H1 (cell line): ENCODE measurements around the gene C5AR2. TPM values are rescaled to one million over a fixed set of nuclear protein-coding genes. Genes with fewer than 3 reads are reported as not detected.
A peak's percentile ranks its signal among the peaks of the same experiment; 100 is the strongest.

Experiments used
- CTCF ChIA-PET: fragments of 300-600 bp; sonication (Branson Sonifier 250); formaldehyde crosslinking; loops from one replicate; lab custom pipeline; 2021; ENCODE audit not compliant: partially characterized antibody; lab: Charles Lee
- POLR2A ChIA-PET: fragments of 300-600 bp; sonication (Branson Sonifier 250); formaldehyde crosslinking; loops from one replicate; lab custom pipeline; 2021; ENCODE audit warnings: inconsistent platforms; ENCODE audit not compliant: partially characterized antibody; lab: Charles Lee
- DNase-seq, 2 experiments: peaks; one replicate each; pipeline versions ENCODE4 v3.0.0 to v3.0.0-alpha.2; 2010 to 2022; ENCODE audit warnings: low spot score in 2 of 2, low read depth in 1 of 2, mixed read lengths in 1 of 2
- FAIRE-seq: peaks from 2 replicates; lab custom pipeline; 2011; peaks lifted over from hg19 to GRCh38; lab: Jason Lieb, UNC
- H2AFZ ChIP-seq: 2 replicates; pipeline ENCODE4 v1.8.1; 2012; ENCODE audit warnings: low read length, inconsistent platforms
- H2AK5ac ChIP-seq: 2 replicates; pipeline ENCODE4 v1.6.1; 2013; ENCODE audit warnings: low read depth, low read length
- H2BK120ac ChIP-seq: replicated peaks from 2 replicates; pipeline ENCODE3; 2013; ENCODE audit warnings: low read depth, low read length, inconsistent platforms
- H2BK12ac ChIP-seq: 2 replicates; pipeline ENCODE4 v1.6.1; 2013; ENCODE audit warnings: low read depth, low read length
- H2BK15ac ChIP-seq: 2 replicates; pipeline ENCODE4 v1.6.1; 2013; ENCODE audit warnings: low read length
- H2BK20ac ChIP-seq: 2 replicates; pipeline ENCODE4 v1.6.1; 2013; ENCODE audit warnings: low read length
- H2BK5ac ChIP-seq: 2 replicates; pipeline ENCODE4 v1.6.1; 2013; ENCODE audit warnings: low read depth, low read length
- H3K14ac ChIP-seq: 2 replicates; pipeline ENCODE4 v1.6.1; 2013; ENCODE audit warnings: inconsistent platforms; ENCODE audit not compliant: insufficient read length
- H3K18ac ChIP-seq: 2 replicates; pipeline ENCODE4 v1.6.1; 2013; ENCODE audit warnings: low read length; ENCODE audit errors: extremely low read depth
- H3K23ac ChIP-seq: 2 replicates; pipeline ENCODE4 v1.6.1; 2013; ENCODE audit warnings: inconsistent platforms; ENCODE audit not compliant: insufficient read length
- H3K23me2 ChIP-seq: 2 replicates; pipeline ENCODE4 v1.6.1; 2013; ENCODE audit warnings: low read depth, low read length
- H3K27ac ChIP-seq: 2 replicates; pipeline ENCODE4 v1.6.1; 2011; ENCODE audit warnings: low read depth, low read length, inconsistent platforms
- H3K27me3 ChIP-seq, 4 experiments: replicated peaks in 1 of 4; 1 replicate in 1 of 4; 2 replicates in 3 of 4; pipeline versions ENCODE4 v1.6.1 to v1.8.1; 2011 to 2013; ENCODE audit warnings: low read length in 3 of 4, mild to moderate bottlenecking in 3 of 4, inconsistent platforms in 2 of 4, mixed read lengths in 2 of 4, moderate library complexity in 1 of 4; ENCODE audit not compliant: control insufficient read depth in 3 of 4, insufficient read depth in 3 of 4; ENCODE audit errors: extremely low read depth in 1 of 4
- H3K36me3 ChIP-seq, 4 experiments: 2 replicates each; pipeline versions ENCODE4 v1.6.1 to v1.8.1; 2011 to 2013; ENCODE audit warnings: mild to moderate bottlenecking in 4 of 4, low read length in 3 of 4, moderate library complexity in 2 of 4, control low read depth in 1 of 4, inconsistent platforms in 1 of 4; ENCODE audit not compliant: insufficient read depth in 4 of 4, control insufficient read depth in 2 of 4
- H3K4ac ChIP-seq: replicated peaks from 2 replicates; pipeline ENCODE3; 2013; ENCODE audit warnings: low read length, low read depth, mixed read lengths, inconsistent platforms; ENCODE audit not compliant: insufficient read length
- H3K4me1 ChIP-seq, 4 experiments: replicated peaks in 1 of 4; 1 replicate in 1 of 4; 2 replicates in 3 of 4; pipeline versions ENCODE4 v1.6.1 to v1.8.1; 2011 to 2013; ENCODE audit warnings: low read length in 3 of 4, inconsistent platforms in 2 of 4, mixed read lengths in 1 of 4; ENCODE audit not compliant: insufficient read depth in 4 of 4, control insufficient read depth in 3 of 4
- H3K4me2 ChIP-seq, 2 experiments: 2 replicates each; pipeline versions ENCODE4 v1.6.1 to v1.8.1; 2011 to 2013; ENCODE audit warnings: low read depth in 2 of 2, low read length in 2 of 2, control low read depth in 1 of 2, inconsistent platforms in 1 of 2, mild to moderate bottlenecking in 1 of 2; ENCODE audit not compliant: insufficient read depth in 1 of 2
- H3K4me3 ChIP-seq, 4 experiments: fragments of 200-600, 300-600 bp in 1 of 4; sonication (generic), shearing (Covaris generic), sonication (Bioruptor Twin) in 1 of 4; 2 replicates each; pipeline versions ENCODE4 v1.5.1 to v1.8.1; 2011 to 2016; ENCODE audit warnings: low read length in 4 of 4, low read depth in 3 of 4, control low read depth in 2 of 4, inconsistent platforms in 2 of 4, mild to moderate bottlenecking in 2 of 4, mixed read lengths in 1 of 4, moderate library complexity in 1 of 4; ENCODE audit not compliant: insufficient read depth in 2 of 4; ENCODE audit errors: extremely low read depth in 1 of 4
- H3K56ac ChIP-seq: replicated peaks from 2 replicates; pipeline ENCODE3; 2013; ENCODE audit warnings: low read depth, mild to moderate bottlenecking, mixed read lengths, low read length, inconsistent platforms; ENCODE audit not compliant: insufficient read length
- H3K79me1 ChIP-seq: 2 replicates; pipeline ENCODE4 v1.6.1; 2013; ENCODE audit warnings: low read depth, low read length, control low read depth
- H3K79me2 ChIP-seq, 2 experiments: 2 replicates each; pipeline versions ENCODE4 v1.6.1 to v1.8.1; 2012 to 2013; ENCODE audit warnings: low read length in 2 of 2, mild to moderate bottlenecking in 2 of 2, inconsistent platforms in 1 of 2; ENCODE audit not compliant: insufficient read depth in 2 of 2, control insufficient read depth in 1 of 2
- H3K9ac ChIP-seq, 4 experiments: replicated peaks in 1 of 4; 1 replicate in 1 of 4; 2 replicates in 3 of 4; pipeline versions ENCODE4 v1.6.1 to v1.8.1; 2011 to 2013; ENCODE audit warnings: low read depth in 3 of 4, low read length in 3 of 4, control low read depth in 2 of 4, mild to moderate bottlenecking in 2 of 4, moderate library complexity in 2 of 4, inconsistent platforms in 1 of 4; ENCODE audit errors: extremely low read depth in 1 of 4
- H3K9me3 ChIP-seq, 2 experiments: 2 replicates each; pipeline versions ENCODE4 v1.6.1 to v1.8.1; 2012 to 2013; ENCODE audit warnings: mild to moderate bottlenecking in 2 of 2, moderate library complexity in 2 of 2, control low read depth in 1 of 2, inconsistent platforms in 1 of 2, low read depth in 1 of 2, low read length in 1 of 2, mixed read lengths in 1 of 2; ENCODE audit not compliant: insufficient read depth in 2 of 2
- H4K20me1 ChIP-seq, 2 experiments: replicated peaks in 1 of 2; 2 replicates each; pipeline versions ENCODE3 to v1.8.1; 2011 to 2013; ENCODE audit warnings: inconsistent platforms in 2 of 2, low read length in 2 of 2, mild to moderate bottlenecking in 1 of 2; ENCODE audit not compliant: insufficient read depth in 2 of 2, control insufficient read depth in 1 of 2
- H4K5ac ChIP-seq: 2 replicates; pipeline ENCODE4 v1.6.1; 2013; ENCODE audit warnings: low read length, low read depth, mixed read lengths, inconsistent platforms; ENCODE audit not compliant: insufficient read length
- H4K8ac ChIP-seq: 2 replicates; pipeline ENCODE4 v1.8.0; 2013; ENCODE audit warnings: mild to moderate bottlenecking, moderate library complexity, low read length, inconsistent platforms; ENCODE audit not compliant: insufficient read depth; ENCODE audit errors: extremely low read depth
- H4K91ac ChIP-seq: replicated peaks from 2 replicates; pipeline ENCODE3; 2013; ENCODE audit warnings: low read length, mixed read lengths, inconsistent platforms; ENCODE audit not compliant: insufficient read length
- CTCF ChIP-seq, 3 experiments: IDR thresholded peaks; 1 replicate in 2 of 3; 2 replicates in 1 of 3; pipeline versions ENCODE4 v1.5.1 to v1.6.1; 2011; ENCODE audit warnings: low read length in 3 of 3, mild to moderate bottlenecking in 3 of 3, inconsistent platforms in 2 of 3, low read depth in 1 of 3, moderate library complexity in 1 of 3; ENCODE audit not compliant: insufficient read depth in 1 of 3; ENCODE audit errors: control extremely low read depth in 1 of 3
- KDM1A ChIP-seq: fragments of 200-600, 300-600 bp; sonication (generic); IDR thresholded peaks from 2 replicates; pipeline ENCODE4 v1.7.1; 2016; ENCODE audit warnings: mild to moderate bottlenecking, low read length, borderline replicate concordance
- NRF1 ChIP-seq: IDR thresholded peaks from 2 replicates; pipeline ENCODE4 v1.6.1; 2011; ENCODE audit warnings: mild to moderate bottlenecking, low read depth, low read length, improper control_type of control experiment
- RAD21 ChIP-seq, 2 experiments: IDR thresholded peaks in 1 of 2; conservative IDR thresholded peaks in 1 of 2; 2 replicates each; pipeline ENCODE4 v1.6.1; 2011; ENCODE audit warnings: low read depth in 2 of 2, low read length in 2 of 2, improper control_type of control experiment in 1 of 2, inconsistent platforms in 1 of 2, mild to moderate bottlenecking in 1 of 2, moderate library complexity in 1 of 2
- WGBS, 2 experiments: shearing (Covaris generic) in 1 of 2; methylation state at CpG; one replicate each; pipeline versions ENCODE4 v1.1.6 to v1.1.7; 2013 to 2015; ENCODE audit warnings: low lambda C conversion rate in 2 of 2, mixed read lengths in 2 of 2, inconsistent platforms in 1 of 2, low coverage in 1 of 2, missing lambda C conversion rate in 1 of 2; ENCODE audit not compliant: insufficient replicate concordance in 2 of 2, insufficient coverage in 1 of 2, insufficient read length in 1 of 2; ENCODE audit errors: extremely low coverage in 1 of 2, missing lambda C conversion rate in 1 of 2; 5-methylcytosine and 5-hydroxymethylcytosine counted together
- polyA plus RNA-seq, 7 experiments: library from polyadenylated mRNA; depleted of rRNA in 3 of 7; stranded (reverse) in 5 of 7; unstranded in 2 of 7; fragments of >200 nt in 5 of 7; fragments of 200-250 nt in 2 of 7; gene quantifications; 1 replicate in 5 of 7; 2 replicates in 1 of 7; 4 replicates in 1 of 7; pipeline versions ENCODE4 v1.2.1 to v1.2.3, GENCODE V29; 2011 to 2013; ENCODE audit warnings: missing spikeins in 2 of 7, mixed read lengths in 2 of 7
- total RNA-seq: library from RNA; stranded (reverse); fragmentation: NEBNext Ultra II Directional; extraction: Animal tissue kit (Norgen Biotek cat#: 25700); gene quantifications from 2 replicates; pipeline ENCODE4 v1.2.1, GENCODE V29; 2021

C5AR2 gene
- total and polyA plus RNA-seq, 2 of the 8 experiments (the other 6 are each of a cell fraction or from before 2014, with no cell fraction given) = 0.08 to 0.15 TPM

DNA sequence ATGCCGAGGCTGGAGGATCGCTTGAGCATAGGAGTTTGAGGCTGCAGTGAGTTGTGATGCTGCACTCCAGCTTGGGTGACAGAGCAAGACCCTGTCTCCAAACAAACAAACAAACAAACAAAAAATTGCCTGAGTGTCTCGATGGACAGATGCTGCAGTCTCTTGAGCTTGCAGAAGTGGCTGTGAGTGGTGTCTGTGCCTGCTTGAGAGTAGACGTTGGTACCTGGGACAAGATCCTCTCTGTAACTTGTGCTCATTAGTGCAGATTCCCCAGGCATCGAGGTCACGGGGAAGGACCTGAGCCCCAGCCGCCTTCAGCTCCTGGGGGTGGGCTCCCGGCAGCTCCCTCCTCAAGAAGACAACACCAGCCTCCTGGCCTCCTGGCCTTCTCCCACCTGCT is 8.6 kb upstream of the C5AR2 start:
- no peaks in the 10 kb centered on the region for H3K79me1 ChIP-seq
- H2BK120ac ChIP-seq = no peak overlapping the region
- no peaks in the 10 kb centered on the region for H3K9me3 ChIP-seq
- no peak overlapping the region for H4K5ac ChIP-seq
- H2AK5ac ChIP-seq = no peak overlapping the region
- no peaks in the 10 kb centered on the region for H3K23me2 ChIP-seq
- H3K27me3 ChIP-seq = no peaks in the 10 kb centered on the region; a peak in 2 of 7 replicates
- H3K4me2 ChIP-seq = no peak overlapping the region
- ChIA-PET CTCF (interaction anchor here (0.6 to 3.3 kb wide), 7 partner anchors 18 to 383 kb away, joined by 3 to 23 read pairs (median 4); partner anchors contain the start of gene DHX34), POLR2A (interaction anchor here (1.2 to 1.7 kb wide), 3 partner anchors 59 to 96 kb away, joined by 3 to 5 read pairs (median 4); partner anchors contain the start of gene MEIS3)
- no peak overlapping the region for H3K56ac ChIP-seq
- H2BK15ac ChIP-seq = no peak overlapping the region
- no peak overlapping the region for H2BK20ac ChIP-seq
- no peak overlapping the region for H3K23ac ChIP-seq
- no peak overlapping the region for H3K27ac ChIP-seq
- no peak for DNase-seq
- H3K4ac ChIP-seq = no peak overlapping the region
- no peak overlapping the region for H3K18ac ChIP-seq
- no peak overlapping the region for H3K4me3 ChIP-seq
- H2AFZ ChIP-seq = no peak overlapping the region
- FAIRE-seq = no peak
- no peak overlapping the region for H2BK12ac ChIP-seq
- no peak overlapping the region for H3K14ac ChIP-seq
- H4K20me1 ChIP-seq = no peaks in the 10 kb centered on the region
- H3K79me2 ChIP-seq = no peaks in the 10 kb centered on the region
- no peak overlapping the region for H3K9ac ChIP-seq
- H4K8ac ChIP-seq = peak overlapping the region; percentile 86; the same call in 1 of the 2 replicates
- H3K4me1 ChIP-seq = peaks cover 0 to 3% (median 0%) of the 10 kb centered on the region in 4 experiments; a peak in 1 of 7 replicates
- no peaks in the 10 kb centered on the region for H3K36me3 ChIP-seq
- no peak overlapping the region for H2BK5ac ChIP-seq
- WGBS, 2 experiments = 88% methylated on average over 8 of the region's 8 CpGs; no CpG with 5 or more reads in 1 of the 2 experiments
- H4K91ac ChIP-seq = no peak overlapping the region
- no peak for TF ChIP-seq RAD21 (IDR thresholded peaks at IDR 0.05 in 1 of 2, conservative IDR thresholded peaks at IDR 0.05 in 1 of 2; ENCODE audit: low read depth in 2 of 2, low read length in 2 of 2)
- no peak for TF ChIP-seq CTCF (IDR thresholded peaks at IDR 0.05; ENCODE audit: control extremely low read depth in 1 of 3, insufficient read depth in 1 of 3, low read depth in 1 of 3, low read length in 3 of 3)
- no peak for TF ChIP-seq NRF1
- TF ChIP-seq KDM1A = no peak
